ENCODE results near the gene PHF20.

- TF ChIP-seq MXD4 (CRISPR knock-in tag; IDR thresholded peaks at IDR 0.05; ENCODE audit: borderline replicate concordance) (no peak), ZNF281 (CRISPR knock-in tag; IDR thresholded peaks at IDR 0.05) (no peak), ZSCAN18 (CRISPR knock-in tag; IDR thresholded peaks at IDR 0.05) (no peak), CTCF (IDR thresholded peaks at IDR 0.05) (no peak), ZNF138 (CRISPR knock-in tag; conservative IDR thresholded peaks at IDR 0.05) (no peak), FOXP4 (CRISPR knock-in tag; IDR thresholded peaks at IDR 0.05) (no peak), JUN (CRISPR knock-in tag; IDR thresholded peaks at IDR 0.05) (no peak), FOXP1 (CRISPR knock-in tag; IDR thresholded peaks at IDR 0.05; ENCODE audit: borderline replicate concordance) (no peak), PRDM15 (CRISPR knock-in tag; IDR thresholded peaks at IDR 0.05) (no peak), ZNF263 (CRISPR knock-in tag; IDR thresholded peaks at IDR 0.05; ENCODE audit: low read depth) (no peak), MYBL2 (CRISPR knock-in tag; IDR thresholded peaks at IDR 0.05) (no peak), USF2 (CRISPR knock-in tag; IDR thresholded peaks at IDR 0.05) (no peak), AFF4 (CRISPR knock-in tag; IDR thresholded peaks at IDR 0.05; ENCODE audit: borderline replicate concordance) (no peak)
Observed at GRCh38 chr20:35901678-35902544, 130.1 kb downstream of the PHF20 start.
